Stimulated activated CD4-positive, alpha-beta T cell treated with anti-CD3 and anti-CD28 coated beads, Interleukin-2, amount 100 ng/mL, for 4 hours (primary cell): ENCODE data around the gene MFRP.
"Not testable (repeated sequence)": the region's sequence is repeated elsewhere in the genome, so short reads cannot be mapped to it uniquely, and the experiment has no call there.

Experiments
- DNase-seq: peaks from one replicate; pipeline ENCODE4 v3.0.0-alpha.2; 2020; ENCODE audit warnings: low read depth

The MFRP gene

GRCh38 chr11:119346605-119347004 lies at the start of gene MFRP:
TSS of gene MFRP (minus strand) at chr11:119346705. CDS start at chr11:119346513, 192 bp downstream.
- no peak for DNase-seq

- no peak for DNase-seq
Observed at GRCh38 chr11:119391275-119391674, 44.8 kb upstream of the MFRP start.

- no peak for DNase-seq
Observed at GRCh38 chr11:119389611-119390254, 43.2 kb upstream of the MFRP start.

GRCh38 chr11:119388103-119388502 lies 41.6 kb upstream of the MFRP start:
- no peak for DNase-seq

- DNase-seq = no peak
Observed at GRCh38 chr11:119384332-119384731, 37.8 kb upstream of the MFRP start.

- not testable (repeated sequence) for DNase-seq
Observed at GRCh38 chr11:119382513-119382912, 36.0 kb upstream of the MFRP start.

- no peak for DNase-seq
Observed at GRCh38 chr11:119382101-119382500, 35.6 kb upstream of the MFRP start.

GRCh38 chr11:119381181-119381988 lies 34.9 kb upstream of the MFRP start, which contains the start of gene USP2:
TSS of gene USP2 (minus strand) at chr11:119381690. CDS start at chr11:119373480, 8,210 bp downstream.
- DNase-seq = peak; percentile 95

- no peak for DNase-seq
Observed at GRCh38 chr11:119380827-119381180, 34.3 kb upstream of the MFRP start.

- no peak for DNase-seq
Observed at GRCh38 chr11:119380160-119380826, 33.8 kb upstream of the MFRP start.

GRCh38 chr11:119378851-119379465 lies 32.5 kb upstream of the MFRP start:
- DNase-seq = no peak

GRCh38 chr11:119377961-119378667 lies 31.6 kb upstream of the MFRP start:
- no peak for DNase-seq

- DNase-seq = no peak
Observed at GRCh38 chr11:119377112-119377901, 30.8 kb upstream of the MFRP start.

GRCh38 chr11:119376197-119376847 lies 29.8 kb upstream of the MFRP start:
- DNase-seq = no peak

- DNase-seq = no peak
Observed at GRCh38 chr11:119375337-119376196, 29.1 kb upstream of the MFRP start.

- no peak for DNase-seq
Observed at GRCh38 chr11:119374632-119375336, 28.3 kb upstream of the MFRP start.

GRCh38 chr11:119373921-119374631 lies 27.6 kb upstream of the MFRP start:
- DNase-seq = no peak
